ENCODE data around the gene MRPL48. TPM values are rescaled to one million over a fixed set of nuclear protein-coding genes. Genes with fewer than 3 reads are reported as not detected.

Gene MRPL48
- total RNA-seq, 1 experiment from 2014 or later, result 44.5 TPM

GRCh38 chr11:73889019-73889418 is 101.3 kb downstream of the MRPL48 start:
- no peak overlapping the region for H3K27ac Mint-ChIP-seq (ENCODE audit: unreplicated experiment)
- no peak overlapping the region for H3K4me3 Mint-ChIP-seq (ENCODE audit: low read depth, unreplicated experiment)
- BruUV-seq (replicated peaks), result no TSS peak
- no peaks in the 10 kb centered on the region for H3K9me3 Mint-ChIP-seq (ENCODE audit: low read depth, unreplicated experiment)
- no peaks in the 10 kb centered on the region for H3K27me3 Mint-ChIP-seq (ENCODE audit: unreplicated experiment)
- peaks cover 8% of the 10 kb centered on the region for H3K4me1 Mint-ChIP-seq (ENCODE audit: low read depth, unreplicated experiment)
- no peak for DNase-seq
- TF ChIP-seq CTCF (IDR thresholded peaks at IDR 0.05; ENCODE audit: unreplicated experiment), result no peak
- CTCF ChIA-PET, result no interaction called here
- H3K36me3 Mint-ChIP-seq (ENCODE audit: insufficient read depth, unreplicated experiment), result peaks cover 5% of the 10 kb centered on the region
- intact Hi-C loops (cut with micrococcal nuclease; ENCODE audit: unreplicated experiment), result no loop called here

- no peaks in the 10 kb centered on the region for H3K27me3 Mint-ChIP-seq (ENCODE audit: unreplicated experiment)
- CTCF ChIA-PET, result no interaction called here
Observed at GRCh38 chr11:73889536-73889935, 101.9 kb downstream of the MRPL48 start.

GRCh38 chr11:73893041-73893440 is 105.4 kb downstream of the MRPL48 start:
- Mint-ChIP-seq H3K36me3 (ENCODE audit: insufficient read depth, unreplicated experiment) (peaks cover 5% of the 10 kb centered on the region), H3K27me3 (ENCODE audit: unreplicated experiment) (no peaks in the 10 kb centered on the region), H3K4me3 (ENCODE audit: low read depth, unreplicated experiment) (no peak overlapping the region), H3K4me1 (ENCODE audit: low read depth, unreplicated experiment) (peaks cover 8% of the 10 kb centered on the region), H3K9me3 (ENCODE audit: low read depth, unreplicated experiment) (no peaks in the 10 kb centered on the region), H3K27ac (ENCODE audit: unreplicated experiment) (no peak overlapping the region)
- BruUV-seq (replicated peaks), result no TSS peak
- TF ChIP-seq CTCF (IDR thresholded peaks at IDR 0.05; ENCODE audit: unreplicated experiment), result no peak
- no peak for DNase-seq
- CTCF ChIA-PET, result interaction anchor here (0.7 kb wide), 1 partner anchor 123 kb away, joined by 5 read pairs; no protein-coding TSS in a partner anchor
- intact Hi-C loops (cut with micrococcal nuclease; ENCODE audit: unreplicated experiment), result no loop called here

More at GRCh38 chr11:73889536-73889935, 101.9 kb downstream of the MRPL48 start:
- TF ChIP-seq CTCF (IDR thresholded peaks at IDR 0.05; ENCODE audit: unreplicated experiment), result no peak
- H3K36me3 Mint-ChIP-seq (ENCODE audit: insufficient read depth, unreplicated experiment), result peaks cover 5% of the 10 kb centered on the region
- DNase-seq, result no peak
- H3K4me1 Mint-ChIP-seq (ENCODE audit: low read depth, unreplicated experiment), result peaks cover 8% of the 10 kb centered on the region
- H3K4me3 Mint-ChIP-seq (ENCODE audit: low read depth, unreplicated experiment), result no peak overlapping the region
- H3K9me3 Mint-ChIP-seq (ENCODE audit: low read depth, unreplicated experiment), result no peaks in the 10 kb centered on the region
- no peak overlapping the region for H3K27ac Mint-ChIP-seq (ENCODE audit: unreplicated experiment)
- intact Hi-C loops (cut with micrococcal nuclease; ENCODE audit: unreplicated experiment), result no loop called here
- no TSS peak for BruUV-seq (replicated peaks)

GRCh38 chr11:73894725-73895335 is 107.2 kb downstream of the MRPL48 start:
- CTCF ChIA-PET, result interaction anchor here (0.6 to 1.3 kb wide), 2 partner anchors 16 to 184 kb away, joined by 3 read pairs; no protein-coding TSS in a partner anchor
- Mint-ChIP-seq H3K9me3 (ENCODE audit: low read depth, unreplicated experiment) (no peaks in the 10 kb centered on the region), H3K36me3 (ENCODE audit: insufficient read depth, unreplicated experiment) (no peaks in the 10 kb centered on the region), H3K27ac (ENCODE audit: unreplicated experiment) (no peak overlapping the region), H3K4me1 (ENCODE audit: low read depth, unreplicated experiment) (no peaks in the 10 kb centered on the region), H3K27me3 (ENCODE audit: unreplicated experiment) (no peaks in the 10 kb centered on the region), H3K4me3 (ENCODE audit: low read depth, unreplicated experiment) (no peak overlapping the region)
- intact Hi-C loops (cut with micrococcal nuclease; ENCODE audit: unreplicated experiment), result no loop called here
- BruUV-seq (replicated peaks), result no TSS peak
- no peak for TF ChIP-seq CTCF (IDR thresholded peaks at IDR 0.05; ENCODE audit: unreplicated experiment)
- no peak for DNase-seq
